Measurements from ENCODE around the gene KCNJ3.

DNA sequence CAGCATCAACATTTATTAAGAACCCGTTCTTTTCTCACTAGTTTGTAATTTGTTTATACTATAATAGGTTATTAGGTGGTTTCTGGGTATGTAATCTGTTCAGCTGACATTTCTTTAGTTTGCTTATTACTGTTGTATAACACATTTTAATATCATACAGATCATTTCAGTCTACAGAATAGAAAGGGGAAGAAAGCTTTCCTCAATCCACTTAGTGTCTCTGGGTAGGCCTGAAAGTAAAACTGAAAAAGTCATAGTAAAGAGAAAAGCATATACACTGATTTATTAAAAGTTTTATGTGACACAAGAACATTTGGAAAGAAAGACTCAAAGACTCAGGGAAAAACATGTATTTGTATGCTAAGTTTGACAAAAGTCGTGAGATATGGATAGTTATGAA, 16.8 kb upstream of the KCNJ3 start:
- no peak for TF ChIP-seq ZNF274 (IDR thresholded peaks at IDR 0.05; ENCODE audit: low read depth, low read length)
- no peak for TF ChIP-seq RAD21 (IDR thresholded peaks at IDR 0.05; ENCODE audit: low read depth)
- TF ChIP-seq, protein P1, sequence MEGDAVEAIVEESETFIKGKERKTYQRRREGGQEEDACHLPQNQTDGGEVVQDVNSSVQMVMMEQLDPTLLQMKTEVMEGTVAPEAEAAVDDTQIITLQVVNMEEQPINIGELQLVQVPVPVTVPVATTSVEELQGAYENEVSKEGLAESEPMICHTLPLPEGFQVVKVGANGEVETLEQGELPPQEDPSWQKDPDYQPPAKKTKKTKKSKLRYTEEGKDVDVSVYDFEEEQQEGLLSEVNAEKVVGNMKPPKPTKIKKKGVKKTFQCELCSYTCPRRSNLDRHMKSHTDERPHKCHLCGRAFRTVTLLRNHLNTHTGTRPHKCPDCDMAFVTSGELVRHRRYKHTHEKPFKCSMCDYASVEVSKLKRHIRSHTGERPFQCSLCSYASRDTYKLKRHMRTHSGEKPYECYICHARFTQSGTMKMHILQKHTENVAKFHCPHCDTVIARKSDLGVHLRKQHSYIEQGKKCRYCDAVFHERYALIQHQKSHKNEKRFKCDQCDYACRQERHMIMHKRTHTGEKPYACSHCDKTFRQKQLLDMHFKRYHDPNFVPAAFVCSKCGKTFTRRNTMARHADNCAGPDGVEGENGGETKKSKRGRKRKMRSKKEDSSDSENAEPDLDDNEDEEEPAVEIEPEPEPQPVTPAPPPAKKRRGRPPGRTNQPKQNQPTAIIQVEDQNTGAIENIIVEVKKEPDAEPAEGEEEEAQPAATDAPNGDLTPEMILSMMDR (IDR thresholded peaks at IDR 0.05 in 2 of 3, conservative IDR thresholded peaks at IDR 0.05 in 1 of 3; ENCODE audit: borderline replicate concordance in 1 of 3, insufficient read depth in 1 of 3, low read depth in 2 of 3, low read length in 2 of 3), result no peak
- no peak for TF ChIP-seq POLR2AphosphoS5 (IDR thresholded peaks at IDR 0.05; ENCODE audit: low read depth, low read length)
- TF ChIP-seq EZH2 (IDR thresholded peaks at IDR 0.05), result no peak
